Measurements from ENCODE around the gene CACNA2D3. TPM values are rescaled to one million over a fixed set of nuclear protein-coding genes. Genes with fewer than 3 reads are reported as not detected.

CACNA2D3 gene
- total RNA-seq, 1 experiment from 2014 or later: 0.59 TPM

GRCh38 chr3:54178376-54178775 lies 56.0 kb downstream of the CACNA2D3 start:
- Histone ChIP-seq H3K4me2 (no peak overlapping the region), H3K9me2 (ENCODE audit: insufficient read depth) (no peaks in the 10 kb centered on the region), H4K20me1 (ENCODE audit: insufficient read depth) (no peaks in the 10 kb centered on the region), H3K27me3 (ENCODE audit: insufficient read depth, low read depth) (peaks cover 3% of the 10 kb centered on the region; the same call in 1 of the 2 replicates), H3K27ac (no peak overlapping the region), H2AFZ (no peak overlapping the region), H3K4me3 (no peak overlapping the region), H3K36me3 (ENCODE audit: low read depth) (no peaks in the 10 kb centered on the region), H3F3A (ENCODE audit: insufficient read depth, low read depth) (no peaks in the 10 kb centered on the region), H3K79me2 (ENCODE audit: low read depth) (no peaks in the 10 kb centered on the region), H3K4me1 (replicated peaks; ENCODE audit: insufficient read depth) (no peaks in the 10 kb centered on the region), H3K9me3 (ENCODE audit: insufficient read depth, low read depth) (no peaks in the 10 kb centered on the region)
- ChIA-PET POLR2A (ENCODE audit: unreplicated experiment) (no interaction called here), CTCF (no interaction called here)
- BruUV-seq (replicated peaks): no TSS peak
- no peak for DNase-seq
- no peak for TF ChIP-seq EZH2 (IDR thresholded peaks at IDR 0.05; ENCODE audit: low read depth)
- TF ChIP-seq CTCF (conservative IDR thresholded peaks at IDR 0.05): no peak
- intact Hi-C loops (cut with micrococcal nuclease; ENCODE audit: unreplicated experiment): no loop called here

- H3K9me2 ChIP-seq (ENCODE audit: insufficient read depth): no peaks in the 10 kb centered on the region
- no peak for DNase-seq
- H2AFZ ChIP-seq: no peak overlapping the region
- no peaks in the 10 kb centered on the region for H3K79me2 ChIP-seq (ENCODE audit: low read depth)
- no peaks in the 10 kb centered on the region for H3K4me1 ChIP-seq (replicated peaks; ENCODE audit: insufficient read depth)
- CTCF ChIA-PET: no interaction called here
- H3K36me3 ChIP-seq (ENCODE audit: low read depth): no peaks in the 10 kb centered on the region
- no peak overlapping the region for H3K4me3 ChIP-seq
- H3F3A ChIP-seq (ENCODE audit: insufficient read depth, low read depth): no peaks in the 10 kb centered on the region
- no peak overlapping the region for H3K27ac ChIP-seq
- H3K27me3 ChIP-seq (ENCODE audit: insufficient read depth, low read depth): peaks cover 3% of the 10 kb centered on the region; the same call in 1 of the 2 replicates
- intact Hi-C loops (cut with micrococcal nuclease; ENCODE audit: unreplicated experiment): no loop called here
- H3K4me2 ChIP-seq: no peak overlapping the region
- TF ChIP-seq CTCF (conservative IDR thresholded peaks at IDR 0.05): no peak
- no peak for TF ChIP-seq EZH2 (IDR thresholded peaks at IDR 0.05; ENCODE audit: low read depth)
- BruUV-seq (replicated peaks): no TSS peak
- no peaks in the 10 kb centered on the region for H3K9me3 ChIP-seq (ENCODE audit: insufficient read depth, low read depth)
- H4K20me1 ChIP-seq (ENCODE audit: insufficient read depth): no peaks in the 10 kb centered on the region
- POLR2A ChIA-PET (ENCODE audit: unreplicated experiment): no interaction called here
Measured at GRCh38 chr3:54180921-54181320, 58.6 kb downstream of the CACNA2D3 start.

GRCh38 chr3:54182242-54182641 lies 59.9 kb downstream of the CACNA2D3 start:
- BruUV-seq (replicated peaks): no TSS peak

More at GRCh38 chr3:54182242-54182641, 59.9 kb downstream of the CACNA2D3 start:
- TF ChIP-seq CTCF (conservative IDR thresholded peaks at IDR 0.05) (no peak), EZH2 (IDR thresholded peaks at IDR 0.05; ENCODE audit: low read depth) (no peak)
- H3K4me1 ChIP-seq (replicated peaks; ENCODE audit: insufficient read depth): no peaks in the 10 kb centered on the region
- H3K4me3 ChIP-seq: no peak overlapping the region
- POLR2A ChIA-PET (ENCODE audit: unreplicated experiment): no interaction called here
- no peaks in the 10 kb centered on the region for H4K20me1 ChIP-seq (ENCODE audit: insufficient read depth)
- intact Hi-C loops (cut with micrococcal nuclease; ENCODE audit: unreplicated experiment): no loop called here
- no peak overlapping the region for H3K27ac ChIP-seq
- H3K9me2 ChIP-seq (ENCODE audit: insufficient read depth): no peaks in the 10 kb centered on the region
- CTCF ChIA-PET: no interaction called here
- 0 out of 2 replicates have a peak, but pooled peaks cover 3% of the 10 kb centered on the region for H3K27me3 ChIP-seq (ENCODE audit: insufficient read depth, low read depth)
- no peak for DNase-seq
- H2AFZ ChIP-seq: no peak overlapping the region
- no peaks in the 10 kb centered on the region for H3K36me3 ChIP-seq (ENCODE audit: low read depth)
- no peaks in the 10 kb centered on the region for H3K9me3 ChIP-seq (ENCODE audit: insufficient read depth, low read depth)
- no peaks in the 10 kb centered on the region for H3F3A ChIP-seq (ENCODE audit: insufficient read depth, low read depth)
- H3K4me2 ChIP-seq: no peak overlapping the region
- no peaks in the 10 kb centered on the region for H3K79me2 ChIP-seq (ENCODE audit: low read depth)

Measured in PC-9 (cell line).